ENCODE results near the gene CASQ2. TPM values are rescaled to one million over a fixed set of nuclear protein-coding genes. Genes with fewer than 3 reads are reported as not detected.

The CASQ2 gene
- total RNA-seq, 1 donor from 2014 or later = 804 TPM

DNA sequence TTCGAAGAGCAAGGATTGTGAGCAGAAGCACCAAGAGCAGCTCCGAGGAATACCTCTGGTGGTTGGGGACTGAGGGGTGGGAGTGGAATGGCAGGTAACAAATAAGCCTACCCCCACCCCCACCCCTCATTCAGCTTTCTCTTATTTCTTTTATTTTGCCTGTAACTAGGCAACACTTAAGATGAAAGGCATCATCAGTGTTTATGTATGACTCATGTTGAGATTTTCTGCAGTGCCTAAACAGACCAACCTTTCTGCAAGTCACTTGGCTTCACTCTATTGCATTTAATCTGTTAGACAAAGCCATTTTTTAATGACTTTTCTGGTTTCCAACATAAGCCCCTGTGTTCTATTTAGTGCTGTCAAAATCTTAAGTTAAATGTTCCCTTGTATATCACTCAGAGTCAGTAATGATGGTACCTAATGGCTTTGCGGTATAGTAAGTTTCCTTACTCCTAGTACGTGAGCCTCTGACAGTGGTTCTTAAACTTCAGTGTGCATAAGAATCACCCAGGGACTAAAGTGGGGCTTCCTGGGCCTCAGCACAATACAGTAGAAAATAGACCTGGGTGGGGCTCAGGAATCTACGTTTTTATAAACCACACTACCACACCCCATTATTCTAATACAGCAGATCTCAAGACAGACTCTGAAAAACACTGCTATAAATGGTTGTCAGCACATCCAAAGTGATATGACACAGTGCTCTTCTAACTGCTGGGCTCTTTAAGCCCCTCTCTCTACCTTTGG lies 19.9 kb downstream of the CASQ2 start:
- ATAC-seq (ENCODE audit: poor library complexity) (no peak), DNase-seq (no peak)
- intact Hi-C loops (cut with DNase I) = no loop called here

GRCh38 chr1:115746021-115746690 lies 22.4 kb downstream of the CASQ2 start:
- DNase-seq = no peak
- ATAC-seq (ENCODE audit: poor library complexity) = no peak
- intact Hi-C loops (cut with DNase I) = no loop called here

DNA sequence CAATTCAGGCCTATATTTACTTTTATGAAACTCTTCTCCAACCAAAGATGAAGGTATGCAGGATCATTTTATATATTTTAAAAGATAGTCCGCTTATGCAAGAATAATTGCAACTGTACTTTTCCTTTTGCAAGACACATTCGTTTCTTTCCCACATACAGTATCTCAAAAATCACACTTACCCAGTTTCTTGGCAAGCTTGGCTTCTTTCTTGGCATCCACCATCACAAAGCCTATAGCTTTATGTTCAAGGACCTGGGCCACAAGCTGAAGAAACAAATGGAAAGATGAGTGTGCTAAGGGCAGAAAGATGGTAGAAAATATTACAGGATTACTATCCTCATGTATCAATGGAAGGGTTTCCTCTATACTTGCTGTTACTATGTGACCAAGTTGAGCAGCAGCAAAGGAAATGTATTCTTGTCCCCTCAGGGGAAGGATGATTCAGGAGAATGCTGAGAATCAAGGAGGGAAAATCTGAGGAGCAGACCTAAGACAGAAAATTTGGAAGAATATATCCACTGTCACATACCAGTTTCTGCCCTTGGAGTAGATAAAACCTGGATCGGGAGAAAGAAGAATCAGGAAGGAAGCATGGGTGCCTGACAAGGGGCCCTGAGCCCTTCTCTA lies 23.8 kb downstream of the CASQ2 start:
- no peak for ATAC-seq (ENCODE audit: poor library complexity)
- DNase-seq = no peak
- intact Hi-C loops (cut with DNase I) = no loop called here

DNA sequence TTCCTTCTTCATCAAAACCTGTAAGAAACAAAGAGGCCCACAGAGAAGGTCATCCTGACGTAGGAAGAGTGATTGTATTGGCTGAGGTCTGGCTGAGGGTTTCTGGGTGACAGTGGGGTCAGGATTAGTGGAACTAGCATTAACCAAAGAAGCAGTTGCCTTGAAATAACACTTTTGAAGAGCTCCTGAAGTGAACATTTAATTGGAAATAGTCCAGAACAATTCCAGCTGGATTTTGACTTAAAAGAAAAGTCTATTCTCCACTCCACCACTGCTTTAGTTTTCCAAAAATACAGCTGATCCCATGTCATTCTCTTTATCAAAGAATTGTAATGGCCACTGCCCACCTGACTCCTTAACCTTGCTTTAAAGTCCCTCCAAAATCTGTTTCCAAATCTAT lies 27.7 kb downstream of the CASQ2 start:
- intact Hi-C loops (cut with DNase I) = no loop called here
- DNase-seq (no peak), ATAC-seq (ENCODE audit: poor library complexity) (no peak)

DNA sequence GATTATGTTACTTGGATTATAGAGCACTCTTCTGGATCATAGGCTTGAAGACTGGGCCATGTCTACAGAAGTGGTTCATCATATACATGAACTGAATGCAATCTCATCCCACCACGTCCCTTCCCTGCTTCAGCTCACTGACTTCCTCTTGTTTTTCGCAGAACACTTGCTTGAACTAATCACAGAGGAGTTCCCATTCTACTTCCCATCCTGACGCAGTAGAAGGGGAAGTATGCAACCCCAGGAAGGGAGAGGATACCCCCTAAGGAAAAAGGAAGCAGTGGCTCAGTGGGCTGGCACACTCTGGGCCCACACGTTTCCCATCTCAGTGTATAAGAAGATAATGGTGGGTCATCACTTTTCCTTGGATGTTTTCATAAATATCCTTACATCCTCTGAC lies 36.2 kb downstream of the CASQ2 start:
- DNase-seq = no peak
- no peak for ATAC-seq (ENCODE audit: poor library complexity)
- intact Hi-C loops (cut with DNase I) = no loop called here

DNA sequence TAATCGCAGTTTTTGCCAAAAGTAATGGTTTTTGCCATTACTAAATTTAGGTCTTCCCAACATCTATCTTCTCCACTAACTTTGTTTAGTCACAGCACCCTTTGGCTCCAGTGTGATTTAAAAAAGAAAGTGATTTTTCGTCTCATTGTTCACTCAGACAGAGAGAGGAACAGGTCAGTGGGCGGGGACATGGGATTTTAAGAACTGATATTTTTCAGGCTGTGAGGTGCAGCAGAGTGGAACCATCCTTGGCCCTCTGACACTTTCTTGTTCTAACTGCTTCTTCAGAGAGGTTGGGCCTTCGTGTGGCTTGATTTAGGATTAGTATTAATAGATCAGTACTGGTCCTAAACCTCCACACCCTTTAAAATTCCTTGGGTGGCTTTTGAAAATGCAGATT lies 38.8 kb downstream of the CASQ2 start:
- ATAC-seq (ENCODE audit: poor library complexity) (no peak), DNase-seq (no peak)
- intact Hi-C loops (cut with DNase I) = loop anchor here (5.0 kb wide), 1 partner anchor 38 kb away; the partner anchor contains the start of gene CASQ2

- DNase-seq (no peak), ATAC-seq (ENCODE audit: poor library complexity) (no peak)
- intact Hi-C loops (cut with DNase I) = loop anchor here (5.0 kb wide), 1 partner anchor 39 kb away; the partner anchor contains the start of gene CASQ2
These were observed 40.2 kb downstream of the CASQ2 start for GRCh38 chr1:115728341-115728740.

GRCh38 chr1:115727706-115728249 lies 40.7 kb downstream of the CASQ2 start:
- DNase-seq = peak; percentile 82
- intact Hi-C loops (cut with DNase I) = loop anchor here (5.0 kb wide), 1 partner anchor 40 kb away; the partner anchor contains the start of gene CASQ2
- ATAC-seq (ENCODE audit: poor library complexity) = peak; percentile 87

DNA sequence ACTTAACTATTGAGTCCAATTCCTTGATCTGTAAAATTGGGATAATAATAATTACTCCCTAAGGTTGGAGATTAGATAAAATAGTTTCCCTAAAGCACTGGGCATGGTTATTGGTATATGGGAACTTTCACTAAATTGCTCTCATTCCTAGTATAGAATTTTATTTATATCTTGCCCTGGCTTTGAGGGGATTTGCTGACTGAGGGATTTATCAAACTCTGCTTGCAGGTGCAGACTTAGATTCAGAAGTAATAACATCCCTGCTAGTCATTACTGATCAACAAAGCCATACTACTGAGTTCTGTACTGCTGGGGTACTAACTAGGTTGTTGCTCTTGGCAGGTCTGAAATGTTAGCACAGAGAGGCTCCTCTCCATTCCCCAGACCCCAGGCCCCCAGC lies 41.9 kb downstream of the CASQ2 start:
- no peak for ATAC-seq (ENCODE audit: poor library complexity)
- no peak for DNase-seq
- intact Hi-C loops (cut with DNase I) = loop anchor here (5.0 kb wide), 1 partner anchor 41 kb away; the partner anchor contains the start of gene CASQ2

- ATAC-seq (ENCODE audit: poor library complexity) (no peak), DNase-seq (no peak)
- intact Hi-C loops (cut with DNase I) = loop anchor here (5.0 kb wide), 1 partner anchor 41 kb away; the partner anchor contains the start of gene CASQ2
These were observed 42.4 kb downstream of the CASQ2 start for GRCh38 chr1:115726161-115726560.

DNA sequence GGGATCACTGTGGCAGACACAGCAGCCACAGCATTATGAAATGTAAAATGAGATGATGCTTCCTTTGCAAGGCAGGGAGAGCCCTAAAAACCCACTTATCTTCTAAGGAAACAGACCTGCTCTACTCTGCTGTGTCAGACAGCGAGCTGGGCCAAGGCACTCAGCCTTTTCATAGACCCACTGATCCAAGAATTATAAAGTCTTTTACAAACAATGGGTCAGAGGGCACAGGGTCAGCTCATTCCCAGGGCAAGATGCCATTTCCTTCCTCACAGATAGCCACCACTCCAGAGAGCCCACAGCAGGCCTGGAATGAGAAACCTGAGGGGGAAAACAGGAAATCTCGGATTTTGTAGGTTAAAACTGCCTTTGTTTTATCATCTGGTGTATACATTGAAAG lies 42.9 kb downstream of the CASQ2 start:
- DNase-seq = no peak
- intact Hi-C loops (cut with DNase I) = loop anchor here (5.0 kb wide), 1 partner anchor 42 kb away; the partner anchor contains the start of gene CASQ2
- ATAC-seq (ENCODE audit: poor library complexity) = no peak

GRCh38 chr1:115723756-115724155 lies 44.8 kb downstream of the CASQ2 start:
- DNase-seq (no peak), ATAC-seq (ENCODE audit: poor library complexity) (no peak)
- intact Hi-C loops (cut with DNase I) = no loop called here

DNA sequence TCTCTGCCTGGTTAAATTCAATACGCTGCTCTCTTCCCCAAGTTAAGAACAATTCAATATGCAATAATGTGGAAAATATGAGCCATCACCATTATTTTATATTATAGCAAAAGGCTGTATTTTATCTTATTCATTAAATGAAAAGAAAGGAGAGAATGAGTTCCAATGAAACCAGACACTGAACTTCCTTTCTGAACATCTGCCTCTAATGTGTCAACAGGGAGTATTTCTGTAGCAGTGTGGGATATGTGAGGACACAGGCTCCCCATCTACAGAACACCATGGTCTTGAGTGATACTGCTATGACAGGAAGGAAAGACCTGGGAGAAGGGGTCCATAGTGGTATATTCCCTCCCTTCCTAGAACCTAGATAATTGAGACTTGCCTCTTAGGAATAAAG lies 46.3 kb downstream of the CASQ2 start:
- DNase-seq = no peak
- ATAC-seq (ENCODE audit: poor library complexity) = no peak
- intact Hi-C loops (cut with DNase I) = no loop called here

GRCh38 chr1:115719285-115719684 lies 49.2 kb downstream of the CASQ2 start:
- intact Hi-C loops (cut with DNase I) = no loop called here
- ATAC-seq (ENCODE audit: poor library complexity) = peak; percentile 19
- DNase-seq = no peak

GRCh38 chr1:115718011-115718754 lies 50.3 kb downstream of the CASQ2 start:
- intact Hi-C loops (cut with DNase I) = no loop called here
- DNase-seq = no peak
- no peak for ATAC-seq (ENCODE audit: poor library complexity)

DNA sequence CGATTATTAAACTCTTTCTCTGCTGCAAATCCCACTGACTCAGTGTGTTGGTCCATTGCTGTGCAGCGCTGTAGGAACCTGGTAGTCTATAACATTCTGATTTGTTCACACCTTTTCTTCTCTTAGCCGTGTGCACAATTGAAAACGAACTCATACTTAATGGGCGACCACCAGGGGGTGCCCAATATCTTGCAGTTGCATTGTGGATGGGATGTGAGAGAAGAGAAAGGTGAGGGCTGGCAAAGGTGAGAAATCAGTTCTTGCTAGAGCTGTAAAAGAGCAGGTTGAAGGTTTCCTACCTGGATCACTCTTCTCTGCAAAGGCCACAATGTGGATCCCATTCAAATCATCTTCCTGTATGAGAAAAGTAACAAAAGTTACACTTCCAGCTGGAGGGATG lies 51.0 kb downstream of the CASQ2 start:
- DNase-seq (no peak), ATAC-seq (ENCODE audit: poor library complexity) (no peak)
- intact Hi-C loops (cut with DNase I) = no loop called here

GRCh38 chr1:115714572-115715141 lies 53.9 kb downstream of the CASQ2 start:
- DNase-seq (no peak), ATAC-seq (ENCODE audit: poor library complexity) (no peak)
- intact Hi-C loops (cut with DNase I) = no loop called here

DNA sequence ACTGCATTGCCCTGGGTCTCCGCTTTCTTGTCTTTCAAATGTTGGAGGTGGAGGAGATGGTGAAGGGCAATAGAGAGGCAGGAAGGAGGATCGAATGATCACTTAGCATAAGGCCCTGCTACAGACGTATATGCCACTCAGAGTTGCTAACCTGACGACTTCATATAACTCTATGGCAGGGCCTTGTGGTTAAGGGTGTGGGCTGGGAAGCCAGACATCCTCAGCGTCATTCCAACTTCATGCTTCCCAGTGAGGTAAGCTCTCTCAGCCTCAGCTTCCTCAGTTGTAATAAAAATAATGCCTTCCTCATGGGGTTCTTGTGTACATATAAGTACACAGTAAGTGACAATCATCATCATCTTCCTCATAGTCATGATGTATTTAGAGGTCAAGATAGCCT lies 54.6 kb downstream of the CASQ2 start:
- ATAC-seq (ENCODE audit: poor library complexity) = no peak
- intact Hi-C loops (cut with DNase I) = no loop called here
- DNase-seq = no peak
